Urothelium cell line (cell line): ENCODE results near the gene ANGPTL7.

Experiments used
- DNase-seq: peaks from one replicate; pipeline ENCODE4 v3.0.0; 2011; ENCODE audit warnings: low spot score, mixed read lengths
- FAIRE-seq: peaks from 2 replicates; lab custom pipeline; 2011; peaks lifted over from hg19 to GRCh38; lab: Jason Lieb, UNC

ANGPTL7 gene

DNA sequence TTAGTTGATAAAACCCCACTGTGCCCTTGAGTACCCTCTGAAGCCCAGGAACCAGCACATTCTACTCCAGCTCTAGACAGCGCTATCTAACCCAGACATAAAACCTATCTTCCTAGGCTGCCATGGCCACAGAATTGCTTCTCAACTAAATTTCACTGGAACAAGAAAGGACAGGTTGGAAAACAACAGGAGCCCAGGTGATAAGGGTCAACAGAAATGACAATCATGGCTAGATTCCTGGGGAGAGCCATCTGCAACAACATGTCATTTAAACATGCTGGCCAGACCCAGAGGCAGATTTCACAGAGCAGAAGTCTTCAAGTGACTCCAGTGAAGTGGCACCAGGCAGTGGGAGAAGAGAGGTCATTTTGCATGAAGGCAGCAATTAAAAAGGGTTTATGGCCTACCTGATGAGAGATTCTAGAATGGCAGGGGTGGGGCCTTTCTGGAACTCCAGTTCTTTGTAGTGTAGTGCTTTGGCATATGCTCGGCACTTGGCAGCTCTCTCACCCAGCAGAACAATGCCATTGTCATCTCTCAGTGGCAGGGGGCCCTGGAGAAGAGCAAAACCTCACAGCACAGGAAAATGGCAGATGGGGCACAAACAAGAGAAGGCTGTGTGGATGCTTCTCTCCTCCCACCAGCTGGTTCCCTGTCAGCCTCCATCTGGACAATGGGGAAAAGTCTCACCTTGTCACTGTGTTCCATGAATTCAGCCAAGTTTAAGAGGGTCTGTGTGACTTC is 9.9 kb downstream of the ANGPTL7 start:
- no peak for DNase-seq
- FAIRE-seq = no peak

DNA sequence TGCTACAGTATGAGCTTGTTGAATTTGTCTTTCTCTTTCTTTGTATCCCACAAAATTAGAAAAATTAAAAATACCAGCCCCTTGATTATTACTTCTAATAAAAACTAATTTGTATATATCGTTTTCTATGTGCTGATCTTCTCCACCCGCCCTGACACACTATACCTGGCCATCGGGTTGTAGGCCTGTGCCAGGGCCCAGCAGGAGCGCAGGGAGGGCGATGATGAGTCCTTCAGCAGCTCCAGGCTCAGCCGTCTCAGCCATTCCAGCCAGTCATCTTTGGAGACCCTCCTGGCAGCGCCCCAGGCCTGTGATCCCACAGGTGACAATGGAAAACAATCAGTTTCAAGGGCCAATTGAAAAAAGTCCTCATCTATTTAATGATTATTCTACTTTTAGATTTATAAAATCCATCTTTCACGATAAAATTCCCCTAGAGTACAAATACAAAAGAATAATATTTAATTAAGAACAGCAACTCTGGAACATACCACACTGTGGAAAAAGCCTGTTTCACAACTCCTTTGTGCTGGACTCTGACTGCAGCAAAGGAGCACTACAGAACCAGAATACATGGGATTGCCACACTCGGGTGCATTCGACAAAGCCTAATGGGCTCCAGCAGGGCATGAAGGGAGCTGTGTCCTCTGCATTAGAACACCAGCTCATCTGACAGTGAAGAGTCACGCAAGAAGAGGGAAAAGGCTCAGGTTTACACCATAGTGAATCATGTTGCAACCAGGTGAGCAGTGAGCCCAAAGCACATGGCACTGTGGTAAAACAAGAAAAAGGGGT is 15.4 kb downstream of the ANGPTL7 start:
- FAIRE-seq (no peak), DNase-seq (no peak)

DNA sequence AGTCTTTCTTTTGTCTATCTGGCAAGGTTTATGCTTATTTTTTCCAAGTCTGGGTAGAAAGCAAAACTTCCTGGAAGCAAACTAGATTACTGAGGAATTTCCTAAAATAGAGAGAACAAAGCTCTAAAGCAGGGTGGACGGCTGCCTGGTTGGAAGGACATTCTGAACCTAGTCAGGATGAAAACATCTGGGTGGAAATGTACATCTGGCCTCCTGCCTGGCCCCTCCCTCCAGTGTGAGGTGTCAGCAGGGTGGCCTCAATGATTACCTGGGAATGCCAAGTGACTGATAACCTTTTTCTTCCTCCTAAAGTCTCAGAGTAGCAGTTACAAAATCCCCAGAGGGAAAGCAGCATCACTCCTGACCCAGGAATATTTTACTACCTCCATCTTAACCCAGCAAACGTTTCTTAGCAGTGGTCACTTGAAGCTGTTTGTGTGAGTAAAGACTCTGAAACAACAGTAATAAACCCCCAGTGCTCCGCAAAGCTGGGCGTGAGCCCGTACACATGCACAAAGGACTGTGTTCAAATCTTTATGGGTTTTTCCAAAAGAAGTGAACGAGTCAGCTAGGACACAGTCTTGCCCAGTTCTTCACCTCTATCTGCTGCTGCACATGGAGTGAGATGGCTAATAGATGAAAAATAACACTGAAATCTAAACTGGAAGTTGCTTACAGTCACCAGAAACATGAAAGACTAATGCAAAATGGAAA is 18.9 kb downstream of the ANGPTL7 start:
- FAIRE-seq (no peak), DNase-seq (no peak)

DNA sequence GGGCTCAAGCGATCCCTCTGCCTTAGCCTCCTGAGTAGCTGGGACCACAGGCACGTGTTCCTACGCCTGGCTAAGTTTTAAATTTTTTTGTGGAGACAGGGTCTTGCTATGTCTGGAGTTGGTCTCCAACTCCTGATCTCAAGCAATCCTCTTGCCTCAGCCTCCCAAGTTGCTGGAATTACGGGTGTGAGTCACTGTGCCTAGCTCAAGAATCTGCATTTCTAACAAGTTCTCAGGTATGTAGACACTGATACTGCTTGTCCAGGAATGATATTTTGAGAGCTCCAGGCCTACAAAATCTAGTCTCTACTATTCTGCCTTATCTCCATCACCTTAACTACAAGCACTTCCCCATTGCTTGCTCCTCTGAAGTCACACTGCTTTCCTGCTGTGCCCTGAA is 22.3 kb downstream of the ANGPTL7 start:
- DNase-seq (no peak), FAIRE-seq (no peak)

DNA sequence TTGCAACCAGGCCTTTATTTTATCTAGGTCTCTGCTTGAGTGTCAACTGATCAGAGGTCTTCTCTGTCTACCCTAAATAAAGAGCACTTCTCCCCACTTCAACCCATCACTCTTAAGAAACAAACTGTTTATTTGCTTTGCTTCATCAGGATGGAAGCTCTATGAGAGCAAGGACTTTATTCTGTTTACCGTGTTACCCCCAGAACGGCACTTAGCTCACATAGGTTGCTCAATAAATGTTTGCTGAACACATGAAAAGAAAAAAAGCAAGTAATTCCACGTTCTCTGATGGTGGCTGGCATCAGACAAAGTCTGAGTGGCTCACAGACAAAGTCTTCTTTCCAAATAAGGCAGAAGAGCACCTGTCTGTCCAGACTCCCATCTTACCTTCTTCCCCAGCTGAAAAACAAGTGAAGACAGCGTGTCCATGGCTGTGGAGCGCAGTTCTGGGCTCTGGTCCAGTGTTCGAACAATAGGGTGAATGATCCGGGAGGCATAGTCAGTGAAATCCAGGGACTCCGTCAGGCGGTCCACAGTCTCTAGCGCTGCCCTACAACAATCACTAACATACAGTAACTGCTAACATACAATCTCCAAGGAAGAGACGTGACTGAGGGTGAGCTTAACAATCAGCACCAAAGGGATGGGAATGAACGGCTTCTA is 22.9 kb downstream of the ANGPTL7 start:
- FAIRE-seq (no peak), DNase-seq (no peak)

DNA sequence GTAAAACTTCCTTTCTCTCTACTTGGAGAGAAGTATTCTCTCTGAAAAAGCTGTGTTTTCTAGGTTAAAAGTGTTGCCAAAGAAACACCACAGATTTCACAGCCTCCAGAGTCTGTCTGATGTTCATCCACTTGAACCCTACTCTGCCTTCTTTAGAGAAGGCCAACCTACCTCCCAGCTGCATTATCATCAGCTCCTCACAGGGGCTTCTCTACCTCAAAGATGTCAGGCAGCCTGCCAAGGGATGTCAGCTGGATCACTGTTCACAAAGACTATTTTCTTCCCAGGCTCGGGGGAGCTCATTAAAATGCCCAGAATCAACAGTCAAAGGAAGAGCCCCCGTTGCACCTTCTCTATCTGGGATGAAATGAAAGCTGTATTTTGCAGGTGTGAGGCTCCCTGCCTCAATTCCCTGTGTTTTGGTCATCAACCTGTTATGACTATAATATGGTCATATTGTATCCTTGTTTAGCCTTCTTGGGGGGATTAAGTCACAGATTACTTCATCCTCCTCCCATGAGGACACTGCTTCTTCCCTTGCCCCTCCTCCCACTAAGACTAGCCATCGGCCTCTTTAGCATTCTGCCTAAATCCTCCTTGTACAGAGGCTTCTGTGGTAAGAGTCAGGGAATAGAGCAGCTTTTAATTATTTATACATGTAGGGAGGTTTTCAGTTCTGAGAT is 25.7 kb downstream of the ANGPTL7 start:
- DNase-seq (no peak), FAIRE-seq (no peak)

DNA sequence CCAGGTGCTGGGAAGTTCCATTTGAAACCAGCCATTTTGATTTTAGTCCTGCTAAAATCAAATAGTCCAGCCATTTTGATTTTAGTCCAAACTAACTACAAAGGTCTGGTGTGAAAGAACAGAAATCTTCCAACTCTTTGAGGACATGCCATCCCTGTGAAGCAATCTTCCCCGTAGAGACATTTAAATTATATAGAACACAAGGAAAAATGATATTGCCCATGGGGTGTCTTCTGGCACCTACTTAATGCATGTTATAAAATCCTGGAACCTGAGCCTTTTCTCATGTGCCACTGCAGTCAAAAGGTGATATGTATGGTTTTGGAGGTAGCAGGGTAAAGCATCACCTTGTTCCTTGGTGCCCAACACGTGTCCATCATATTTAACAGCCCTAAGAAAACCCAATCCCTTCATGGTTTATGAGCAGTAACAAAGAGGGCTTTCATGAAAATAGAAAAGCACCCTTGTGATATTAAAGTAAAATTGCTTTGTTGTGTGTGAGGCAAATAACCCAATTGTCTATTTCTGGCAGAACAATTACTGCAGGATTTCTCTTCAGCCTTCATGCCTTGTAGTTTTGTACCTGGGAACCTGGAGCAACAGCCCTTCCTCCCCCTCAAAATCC is 26.3 kb downstream of the ANGPTL7 start:
- DNase-seq (no peak), FAIRE-seq (no peak)

DNA sequence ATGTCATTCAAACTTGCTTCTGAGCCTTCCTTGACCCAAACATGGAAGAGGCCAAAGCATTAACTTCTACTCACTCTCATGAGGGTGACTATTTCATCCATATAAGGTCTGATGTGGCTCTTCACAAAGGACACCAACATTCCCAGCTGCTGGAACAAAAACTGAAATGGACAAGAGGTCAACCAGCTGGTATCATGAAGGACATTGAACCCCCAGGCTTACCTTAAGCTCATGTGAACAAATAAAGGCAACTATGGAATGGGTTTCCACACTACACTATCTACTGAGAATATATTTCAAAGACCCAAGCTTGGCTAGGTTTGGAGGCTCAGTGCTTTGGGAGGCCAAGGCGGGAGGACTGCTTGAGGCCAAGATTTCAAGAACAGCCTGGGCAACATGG is 26.9 kb downstream of the ANGPTL7 start:
- DNase-seq = no peak
- FAIRE-seq = no peak

DNA sequence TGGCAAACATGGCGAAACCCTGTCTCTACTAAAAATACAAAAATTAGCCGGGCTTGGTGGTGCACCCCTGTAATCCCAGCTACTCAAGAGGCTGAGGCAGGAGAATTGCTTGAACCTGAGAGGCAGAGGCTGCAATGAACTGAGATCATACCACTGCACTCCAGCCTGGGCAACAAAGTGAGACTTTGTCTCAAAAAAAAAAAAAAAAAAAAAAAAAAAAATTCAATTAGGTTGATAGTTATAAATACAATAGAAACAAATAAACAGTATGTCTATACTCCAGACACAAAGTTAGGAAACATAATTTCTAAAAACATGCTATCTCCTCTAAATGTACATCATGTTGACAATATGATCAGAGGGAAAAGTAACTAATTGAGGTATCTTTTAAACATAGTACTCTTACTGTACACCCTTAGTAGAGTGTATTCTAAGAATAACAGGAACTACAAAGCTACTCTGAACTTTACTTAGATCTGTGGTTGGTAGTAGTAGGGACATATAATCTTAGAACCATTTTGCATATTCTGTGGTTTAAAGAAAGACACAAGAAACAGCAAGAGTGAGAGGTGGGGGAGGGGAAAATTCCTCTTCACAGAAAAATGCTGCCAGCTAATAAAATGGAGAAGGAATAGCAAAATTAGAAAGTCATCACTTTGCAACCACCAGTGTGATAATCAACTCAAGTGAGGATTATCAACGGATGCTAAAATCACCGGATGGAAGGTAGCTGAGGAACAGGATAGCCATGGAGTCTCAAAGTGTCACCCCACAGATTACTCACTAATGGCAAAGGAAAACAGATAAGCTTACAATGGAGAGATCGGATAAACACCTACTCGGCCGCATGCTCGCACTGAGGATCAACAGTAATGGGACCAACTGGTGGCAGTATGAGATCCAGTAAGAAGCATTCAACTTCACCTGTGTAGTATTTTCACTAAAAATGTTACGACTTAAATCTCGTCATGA is 38.2 kb downstream of the ANGPTL7 start:
- DNase-seq (no peak), FAIRE-seq (no peak)

DNA sequence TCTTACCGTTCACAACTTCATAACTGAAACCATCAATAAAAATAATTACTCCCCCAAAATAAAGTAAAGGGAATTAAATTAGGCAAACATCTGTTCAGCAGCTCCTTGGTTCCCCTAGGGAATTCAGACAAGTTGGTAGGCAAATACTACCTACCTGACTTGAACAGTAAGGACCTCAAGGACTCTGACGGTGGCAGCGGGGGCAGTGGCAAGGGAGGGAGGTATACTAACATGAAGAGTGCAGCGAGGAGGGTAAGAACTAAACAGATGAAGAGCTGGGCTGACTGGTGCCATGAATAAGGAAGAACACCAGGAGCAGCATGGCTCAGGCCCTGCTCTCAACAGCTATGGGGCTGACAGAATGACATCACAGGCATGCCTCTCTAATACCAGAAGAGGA is 40.0 kb downstream of the ANGPTL7 start:
- FAIRE-seq (no peak), DNase-seq (no peak)

DNA sequence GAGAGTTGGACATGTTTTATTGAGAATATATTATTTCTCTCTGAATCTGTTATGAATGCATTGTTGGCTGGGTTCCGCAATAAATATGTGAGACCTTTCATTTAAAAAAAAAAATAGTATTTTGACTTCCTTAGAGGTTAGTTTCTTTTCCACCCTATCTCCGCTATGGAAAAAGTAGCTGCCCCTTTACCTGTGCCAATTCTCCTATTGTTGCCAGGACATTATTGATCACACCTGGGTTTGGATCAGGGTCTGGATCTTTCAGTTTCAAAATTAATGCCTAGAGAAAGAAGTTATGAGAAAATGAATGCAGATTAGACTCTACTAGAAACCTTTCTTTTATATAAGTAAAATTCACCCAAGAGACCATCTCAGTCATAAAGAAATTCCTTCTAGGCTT is 44.1 kb downstream of the ANGPTL7 start:
- no peak for DNase-seq

DNA sequence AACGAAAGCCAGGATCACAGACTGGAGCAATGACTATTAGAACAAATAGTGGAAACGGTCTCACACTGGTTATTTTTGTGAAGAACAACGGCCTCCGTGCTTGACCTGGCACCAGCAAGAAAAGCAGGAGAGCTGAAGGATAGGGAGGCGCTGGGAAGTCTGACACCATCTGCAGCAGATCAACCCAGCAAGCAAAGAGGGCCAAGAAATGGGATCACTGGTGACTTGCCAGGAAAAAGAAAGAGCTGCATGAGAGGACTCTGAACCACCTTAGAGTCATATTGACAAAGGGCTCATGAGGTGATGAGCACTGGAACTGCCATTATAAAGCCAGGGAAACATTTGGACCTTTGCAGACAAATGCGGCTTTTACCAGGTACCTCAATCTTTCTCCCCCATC is 48.2 kb downstream of the ANGPTL7 start:
- no peak for FAIRE-seq
- no peak for DNase-seq

More for the DNA sequence above, 44.1 kb downstream of the ANGPTL7 start:
- FAIRE-seq = no peak

DNA sequence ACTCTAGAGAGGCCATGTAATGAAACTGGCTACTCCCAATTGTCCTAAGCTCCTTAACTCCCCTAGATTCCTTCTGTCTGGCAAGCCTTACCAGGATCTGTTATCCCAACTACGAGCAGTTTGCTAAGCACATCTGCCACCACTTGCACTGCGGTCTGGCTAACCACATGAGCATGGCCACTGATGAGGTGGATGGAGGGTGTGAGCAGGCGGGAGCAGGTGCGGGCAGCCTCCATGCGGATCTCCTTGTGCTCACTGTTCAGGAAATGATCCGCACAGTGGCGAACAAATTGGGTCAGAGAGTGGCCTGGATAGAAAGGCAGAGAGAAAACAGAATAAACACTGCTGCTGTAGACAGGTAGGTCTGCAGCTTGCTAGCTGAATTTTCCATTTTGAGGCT is 49.2 kb downstream of the ANGPTL7 start:
- no peak for DNase-seq
- no peak for FAIRE-seq

DNA sequence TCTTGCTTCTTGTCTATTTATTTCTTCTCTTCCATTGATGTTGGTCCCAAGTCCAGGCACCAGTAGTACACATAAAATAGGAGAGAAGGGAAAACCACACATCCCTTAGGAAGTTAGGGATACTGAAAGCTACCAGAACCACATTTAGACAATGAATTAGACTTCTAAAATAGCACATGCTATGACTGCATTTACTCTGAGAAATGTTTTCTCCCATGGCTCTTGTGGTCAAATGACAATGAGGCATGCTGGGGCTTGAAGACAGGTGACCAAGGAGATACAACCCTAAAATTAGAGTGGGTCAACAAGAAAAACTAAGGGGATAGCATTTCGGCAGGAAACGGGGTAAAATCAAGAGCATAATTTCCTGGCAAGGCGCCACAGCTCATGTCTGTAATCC is 56.1 kb downstream of the ANGPTL7 start:
- DNase-seq (no peak), FAIRE-seq (no peak)
